GM06990 (cell line): Measurements from ENCODE around the gene GFRA3.

Experiments
- DNase-seq: peaks from one replicate; pipeline ENCODE4 v3.0.0-alpha.2; 2011; ENCODE audit not compliant: insufficient read length; ENCODE audit errors: extremely low read depth
- H3K27me3 ChIP-seq: replicated peaks from 2 replicates; pipeline ENCODE4 v1.6.0; 2011; ENCODE audit warnings: low read length; ENCODE audit not compliant: control insufficient read depth, insufficient read depth
- H3K36me3 ChIP-seq: 2 replicates; pipeline ENCODE4 v1.5.1; 2011; ENCODE audit warnings: low read length; ENCODE audit not compliant: control insufficient read depth, insufficient read depth
- H3K4me3 ChIP-seq: replicated peaks from 2 replicates; pipeline ENCODE4 v1.5.1; 2011; ENCODE audit warnings: low read depth, mild to moderate bottlenecking, control low read depth, low read length
- CTCF ChIP-seq: IDR thresholded peaks from 2 replicates; pipeline ENCODE4 v1.5.1; 2011; ENCODE audit warnings: low read length, control low read depth, mild to moderate bottlenecking, inconsistent platforms; ENCODE audit not compliant: insufficient read depth, poor library complexity, severe bottlenecking

The GFRA3 gene

DNA sequence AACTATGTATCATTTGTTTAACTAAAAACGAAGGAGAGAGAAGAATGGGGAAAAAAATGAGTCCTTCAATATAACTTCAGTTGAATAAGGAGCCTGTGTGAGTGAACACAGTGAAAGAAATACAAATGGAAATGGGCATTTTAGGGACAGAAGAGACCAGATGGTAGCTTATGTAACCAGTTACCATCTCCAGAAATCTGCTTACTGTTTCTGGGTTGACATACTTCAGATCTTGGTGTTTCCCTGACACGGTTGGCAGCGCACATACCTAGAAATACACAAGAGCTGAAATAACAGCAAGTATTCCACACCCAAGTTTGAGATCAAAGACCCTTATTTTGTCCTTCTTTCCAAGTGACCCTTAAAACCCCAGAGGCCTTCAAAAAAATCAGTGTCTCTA is 14.9 kb upstream of the GFRA3 start:
- Histone ChIP-seq H3K4me3 (no peak overlapping the region), H3K27me3 (no peaks in the 10 kb centered on the region), H3K36me3 (peaks cover 3% of the 10 kb centered on the region)
- TF ChIP-seq CTCF = no peak
- no peak for DNase-seq

DNA sequence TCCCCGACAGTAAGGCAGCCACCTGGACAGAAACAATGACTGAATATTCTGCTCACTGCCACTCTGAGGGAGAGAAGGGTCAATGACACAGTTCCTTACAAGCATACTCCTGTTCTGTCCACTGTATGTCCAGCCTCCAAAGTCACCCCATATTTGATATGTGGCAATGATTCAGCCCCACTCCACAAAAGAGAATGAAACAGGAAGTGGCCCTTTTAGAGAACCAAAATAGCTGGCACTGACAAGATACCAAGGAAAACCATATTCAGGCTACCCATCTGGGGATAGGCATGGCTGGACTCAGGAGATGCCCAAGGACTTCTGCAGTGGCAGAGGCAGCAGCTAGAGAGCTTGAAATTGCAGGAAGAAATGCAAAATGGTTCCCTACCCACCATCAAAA is 12.8 kb upstream of the GFRA3 start:
- Histone ChIP-seq H3K36me3 (peaks cover 3% of the 10 kb centered on the region), H3K4me3 (no peak overlapping the region), H3K27me3 (no peaks in the 10 kb centered on the region)
- no peak for TF ChIP-seq CTCF
- DNase-seq = no peak

GRCh38 chr5:138282920-138283742 is 8.7 kb upstream of the GFRA3 start:
- no peak for DNase-seq
- TF ChIP-seq CTCF = peak; percentile 41
- H3K36me3 ChIP-seq = peaks cover 3% of the 10 kb centered on the region
- H3K27me3 ChIP-seq = no peaks in the 10 kb centered on the region
- no peak overlapping the region for H3K4me3 ChIP-seq

GRCh38 chr5:138280915-138281314 is 6.5 kb upstream of the GFRA3 start:
- peaks cover 3% of the 10 kb centered on the region for H3K36me3 ChIP-seq
- H3K27me3 ChIP-seq = no peaks in the 10 kb centered on the region
- TF ChIP-seq CTCF = no peak
- no peak for DNase-seq
- no peak overlapping the region for H3K4me3 ChIP-seq

- DNase-seq = no peak
- Histone ChIP-seq H3K4me3 (no peak overlapping the region), H3K36me3 (no peaks in the 10 kb centered on the region), H3K27me3 (no peaks in the 10 kb centered on the region)
- peak; percentile 16 for TF ChIP-seq CTCF
Measured at GRCh38 chr5:138276402-138277054, 2.1 kb upstream of the GFRA3 start.
